NB4 (cell line): ENCODE data around the gene BCL7C.

Experiments used
- DNase-seq: peaks from one replicate; pipeline ENCODE4 v3.0.0; 2010; ENCODE audit warnings: low read depth
- H3K4me3 ChIP-seq: one replicate; pipeline ENCODE4 v1.5.1; 2011; ENCODE audit warnings: mild to moderate bottlenecking, low read depth, low read length, moderate library complexity
- CTCF ChIP-seq: IDR thresholded peaks from one replicate; pipeline ENCODE4 v1.5.1; 2012; ENCODE audit warnings: low read depth, low read length
- MAX ChIP-seq: IDR thresholded peaks from 2 replicates; pipeline ENCODE4 v1.6.1; 2011; ENCODE audit warnings: low read depth, low read length
- MYC ChIP-seq: IDR thresholded peaks from 2 replicates; pipeline ENCODE4 v1.6.1; 2011; ENCODE audit warnings: low read depth, low read length
- POLR2A ChIP-seq: IDR thresholded peaks from 2 replicates; pipeline ENCODE4 v1.6.1; 2011; ENCODE audit warnings: mild to moderate bottlenecking; ENCODE audit not compliant: insufficient read length; ENCODE audit errors: extremely low read depth

BCL7C gene

GRCh38 chr16:30846649-30847402 lies 47.1 kb downstream of the BCL7C start:
- DNase-seq = no peak
- H3K4me3 ChIP-seq = no peak overlapping the region
- TF ChIP-seq MAX (no peak), POLR2A (no peak), CTCF (no peak), MYC (no peak)

GRCh38 chr16:30844671-30845449 lies 49.0 kb downstream of the BCL7C start:
- H3K4me3 ChIP-seq = no peak overlapping the region
- peak; percentile 93 for DNase-seq
- TF ChIP-seq MYC = peak; percentile 80
- peak; percentile 93 for TF ChIP-seq CTCF
- TF ChIP-seq MAX = 0 out of 2 replicates have a peak, but pooled peaks have one; percentile 47
- peak; percentile 15 for TF ChIP-seq POLR2A

- no peak for TF ChIP-seq POLR2A
- TF ChIP-seq CTCF = no peak
- no peak for TF ChIP-seq MYC
- no peak for TF ChIP-seq MAX
- H3K4me3 ChIP-seq = no peak overlapping the region
- DNase-seq = no peak
Observed at GRCh38 chr16:30844346-30844670, 49.6 kb downstream of the BCL7C start.

- no peak for TF ChIP-seq POLR2A
- TF ChIP-seq MAX = no peak
- no peak for TF ChIP-seq CTCF
- TF ChIP-seq MYC = no peak
- no peak overlapping the region for H3K4me3 ChIP-seq
- no peak for DNase-seq
Observed at GRCh38 chr16:30843501-30843900, 50.4 kb downstream of the BCL7C start.

- DNase-seq = no peak
- TF ChIP-seq CTCF = no peak
- no peak for TF ChIP-seq POLR2A
- TF ChIP-seq MAX = no peak
- no peak for TF ChIP-seq MYC
- no peak overlapping the region for H3K4me3 ChIP-seq
Observed at GRCh38 chr16:30842971-30843370, 50.9 kb downstream of the BCL7C start.
